NCI-H146 treated with DMSO at 0.1 percent for 48 hours (cell line): ENCODE data around the gene CCNY.

Experiments
- DNase-seq: peaks from one replicate; lab custom pipeline; 2025; ENCODE audit not compliant: unreplicated experiment; lab: John Stamatoyannopoulos, UW

CCNY gene

DNA sequence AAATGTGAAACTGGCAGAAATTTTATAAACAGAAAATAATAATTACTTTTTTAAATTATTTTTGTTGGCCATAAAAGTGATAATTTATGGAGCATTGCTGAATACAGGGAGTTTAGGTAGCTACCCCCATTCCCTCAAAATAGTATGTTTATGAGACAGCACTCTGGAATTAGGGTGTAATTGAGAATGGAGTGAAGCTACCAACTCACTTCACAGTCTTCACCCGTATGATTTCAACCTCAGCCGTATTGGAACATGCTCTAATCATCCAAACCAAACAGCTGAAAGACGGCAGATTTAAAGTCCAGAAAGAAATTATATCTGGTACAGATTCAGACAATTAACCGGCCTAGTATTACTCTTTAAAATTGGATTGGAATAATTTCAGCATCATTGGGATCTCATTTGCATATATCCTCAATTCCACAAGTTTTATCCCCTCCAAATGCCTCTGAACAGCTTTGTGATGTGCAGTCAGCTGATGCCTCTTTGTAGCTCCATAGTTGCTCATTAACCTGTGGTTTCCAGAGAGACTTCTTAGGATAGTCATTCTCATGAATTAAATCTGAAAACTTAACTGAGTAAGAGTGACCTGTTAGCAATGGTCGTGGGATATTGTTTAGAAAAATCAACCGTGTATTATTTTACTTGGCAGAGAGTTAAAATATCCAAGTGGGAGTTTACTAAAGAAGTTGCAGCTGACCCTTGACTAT lies 209.7 kb downstream of the CCNY start:
- no peak for DNase-seq

DNA sequence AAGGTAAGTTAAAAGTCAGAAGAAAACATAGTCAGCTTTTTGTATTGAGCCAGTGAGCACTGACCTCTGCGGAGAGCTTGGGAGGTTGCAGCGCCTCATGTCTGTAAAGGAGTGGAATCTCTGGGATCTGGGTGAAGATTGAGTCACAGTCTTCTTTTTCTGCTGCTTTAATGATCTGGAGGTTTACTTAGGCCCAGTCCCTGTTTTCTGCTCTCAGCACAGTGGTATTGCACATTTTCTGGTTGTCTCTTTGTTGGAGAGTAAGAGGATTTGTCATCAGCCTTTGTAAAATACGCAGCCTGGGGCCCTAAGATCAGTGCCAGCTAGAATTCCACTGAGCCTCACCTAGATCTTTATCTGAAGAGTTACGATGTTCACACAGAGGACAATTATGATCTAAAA lies 210.5 kb downstream of the CCNY start:
- DNase-seq, result peak; percentile 9

DNA sequence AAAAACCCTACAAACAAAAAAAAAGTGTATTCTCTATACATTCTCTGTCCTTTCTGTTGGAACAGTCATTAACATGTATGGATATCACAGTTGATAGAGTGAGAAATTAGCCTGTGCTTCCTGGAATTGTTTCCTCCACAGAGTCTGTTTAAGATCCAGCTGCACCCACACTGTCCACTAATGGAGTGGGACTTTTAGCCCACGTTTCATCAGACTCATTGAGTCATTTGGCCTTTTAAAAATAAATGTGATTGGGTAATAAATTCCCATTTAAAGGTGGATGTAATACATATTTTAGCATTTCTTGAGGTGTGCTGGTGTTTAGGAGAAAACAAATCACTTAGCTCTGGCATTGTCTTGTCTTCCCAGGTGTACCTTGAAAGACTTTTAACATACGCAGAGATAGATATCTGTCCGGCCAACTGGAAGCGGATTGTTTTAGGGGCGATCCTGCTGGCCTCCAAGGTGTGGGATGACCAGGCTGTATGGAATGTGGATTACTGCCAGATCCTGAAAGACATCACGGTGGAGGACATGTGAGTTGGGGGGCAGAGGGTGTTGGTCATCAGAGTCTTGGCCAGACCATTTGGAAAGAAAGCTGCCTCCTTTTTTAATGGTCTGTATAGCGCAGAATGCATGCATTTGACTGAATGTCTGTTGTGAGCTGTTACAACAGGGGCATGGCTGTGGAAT lies 216.5 kb downstream of the CCNY start:
- DNase-seq, result no peak

DNA sequence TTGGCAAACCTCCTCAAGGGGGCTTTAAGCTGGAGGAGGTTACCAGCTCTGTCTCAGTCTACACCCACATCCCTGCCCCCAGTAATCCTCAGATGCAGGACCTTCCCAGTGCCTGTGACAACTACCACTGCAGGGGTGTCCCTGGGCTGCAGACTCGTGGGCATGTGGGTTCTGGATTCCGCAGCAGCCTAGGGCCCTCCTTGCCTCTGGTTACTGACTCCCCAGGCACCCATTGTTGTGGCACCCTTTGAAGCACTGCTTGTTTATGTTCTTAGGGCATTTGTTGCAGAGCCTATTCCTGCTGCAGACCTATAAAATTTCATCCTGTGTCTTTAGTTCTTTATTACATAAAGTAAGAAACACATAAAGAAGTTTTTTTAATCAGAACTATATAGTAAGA lies 217.7 kb downstream of the CCNY start:
- DNase-seq, result peak; percentile 43

DNA sequence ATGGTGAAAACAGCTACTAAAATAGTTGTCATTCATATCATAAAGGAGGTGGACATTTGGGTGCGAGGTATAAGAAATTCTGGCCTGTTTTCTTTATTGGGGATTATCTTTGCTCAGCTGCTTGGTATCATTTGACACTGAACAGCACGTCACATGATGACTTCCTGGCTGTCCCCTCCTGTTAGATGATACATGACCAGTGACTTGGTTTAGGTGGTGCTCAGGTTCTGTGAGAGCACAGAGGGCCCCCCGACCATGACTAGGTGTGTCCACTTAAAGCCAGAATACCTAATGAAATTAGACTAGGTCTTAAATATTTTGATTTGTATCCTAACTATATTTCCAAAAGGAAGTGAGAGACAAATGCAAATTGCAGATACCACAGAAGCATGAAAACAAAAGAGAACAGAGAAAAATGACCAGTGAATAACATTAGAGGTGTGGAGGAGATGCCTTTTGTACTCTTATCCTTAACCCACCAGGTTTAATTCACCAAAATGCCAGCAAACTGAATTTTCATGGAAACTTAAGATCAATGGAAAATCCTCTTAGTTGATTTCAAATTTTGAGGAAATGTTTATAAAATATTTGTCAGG lies 218.2 kb downstream of the CCNY start:
- DNase-seq, result peak; percentile 43

DNA sequence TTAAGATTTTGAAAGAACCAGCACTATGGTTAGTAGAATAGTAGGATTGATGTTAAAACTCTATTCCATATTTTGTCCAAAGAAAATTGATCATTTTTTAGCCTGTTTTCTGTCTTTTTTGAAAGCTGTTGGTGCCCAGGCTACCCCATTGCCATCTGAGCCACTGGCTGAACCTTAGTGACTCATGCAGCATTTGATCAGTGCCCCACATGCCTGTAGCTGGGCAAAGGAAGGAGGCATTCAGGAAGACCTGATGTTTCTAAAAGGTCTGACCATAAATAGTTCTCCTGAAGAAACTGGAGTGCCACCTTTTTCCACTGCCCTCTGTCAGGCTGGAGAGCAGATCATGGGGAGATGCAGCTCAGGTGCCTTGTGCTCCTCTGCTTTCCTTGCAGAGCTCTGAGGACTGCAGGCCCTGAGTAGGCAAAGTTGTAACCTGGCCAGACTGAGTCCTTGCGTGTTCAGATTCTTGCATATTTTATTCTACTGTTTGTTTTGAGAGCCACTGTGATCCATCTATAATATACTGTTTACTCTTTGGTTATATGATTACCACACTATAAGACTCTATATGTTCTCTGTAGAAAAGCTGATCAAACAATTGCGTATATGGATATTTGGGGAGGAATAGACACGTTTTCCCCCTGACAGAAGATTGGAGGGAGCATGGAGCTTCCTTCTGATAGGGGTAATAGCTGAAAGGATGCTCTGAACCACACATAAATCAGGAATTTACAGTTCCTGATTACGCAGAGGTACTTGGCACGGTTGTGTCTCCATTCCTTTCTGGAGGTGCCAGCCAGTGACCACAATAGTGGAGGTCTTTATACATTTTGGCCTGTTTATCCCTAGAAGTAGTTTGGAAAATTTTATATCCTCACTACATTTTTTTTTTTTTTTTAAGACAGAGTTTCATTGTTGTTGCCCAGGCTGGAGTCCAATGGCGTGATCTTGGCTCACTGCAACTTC lies 219.9 kb downstream of the CCNY start:
- DNase-seq, result no peak

DNA sequence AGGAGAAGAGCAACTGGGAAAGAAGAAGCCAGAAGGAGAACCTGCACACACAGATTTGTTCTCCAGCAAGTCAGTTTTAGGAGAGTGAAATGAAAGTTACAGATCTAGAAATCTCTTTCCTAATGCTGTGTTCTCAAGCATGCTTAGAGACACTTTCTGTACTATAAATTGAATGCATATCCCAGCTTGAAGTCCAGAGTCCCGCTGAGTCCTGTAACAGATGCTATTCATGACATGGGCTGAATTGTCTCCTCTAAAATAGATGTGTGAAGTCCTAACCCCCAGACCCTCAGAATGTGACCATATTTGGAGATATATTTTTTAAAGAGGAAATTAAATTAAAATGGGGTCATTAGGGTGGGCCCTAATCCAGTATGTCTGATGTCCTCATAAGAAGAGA lies 222.0 kb downstream of the CCNY start:
- peak; percentile 13 for DNase-seq

DNA sequence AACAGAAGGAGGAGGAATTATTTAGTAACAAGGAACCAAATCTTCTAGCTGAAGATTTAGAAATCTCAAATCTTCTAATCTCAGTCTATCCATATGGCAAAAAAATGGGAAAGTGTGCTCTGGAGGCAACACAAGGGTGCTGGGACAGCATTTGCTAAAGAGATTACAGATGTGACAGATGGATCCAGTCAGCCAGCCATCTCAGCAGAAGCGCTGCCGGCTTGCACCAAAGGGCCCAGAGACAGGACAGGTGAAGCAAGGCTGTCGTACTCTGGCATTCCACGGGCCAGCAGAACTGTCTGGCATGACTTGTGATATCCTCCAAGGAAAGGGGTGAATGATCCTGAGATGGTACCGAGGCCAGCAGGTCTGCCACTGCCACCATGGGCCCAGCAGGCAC lies 223.1 kb downstream of the CCNY start:
- no peak for DNase-seq

DNA sequence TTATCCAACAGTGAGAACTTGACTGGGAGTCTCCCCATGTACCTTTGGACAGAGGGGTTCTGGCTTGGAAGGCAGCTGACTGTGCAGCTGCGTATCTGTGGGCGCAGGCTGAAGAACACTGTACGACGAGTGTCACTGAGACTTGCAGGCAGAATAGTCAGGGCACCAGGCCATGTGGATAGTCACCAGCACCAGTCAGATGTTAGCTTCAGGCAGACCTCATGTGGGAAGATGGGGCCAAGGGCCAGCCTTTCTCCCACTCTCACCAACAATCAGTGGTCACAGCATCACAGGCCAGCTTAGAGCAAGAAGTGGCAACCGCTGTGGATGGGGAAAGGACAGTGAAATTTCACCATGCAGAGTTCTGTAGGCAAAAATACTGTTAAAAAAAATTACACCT lies 225.4 kb downstream of the CCNY start:
- DNase-seq, result no peak

DNA sequence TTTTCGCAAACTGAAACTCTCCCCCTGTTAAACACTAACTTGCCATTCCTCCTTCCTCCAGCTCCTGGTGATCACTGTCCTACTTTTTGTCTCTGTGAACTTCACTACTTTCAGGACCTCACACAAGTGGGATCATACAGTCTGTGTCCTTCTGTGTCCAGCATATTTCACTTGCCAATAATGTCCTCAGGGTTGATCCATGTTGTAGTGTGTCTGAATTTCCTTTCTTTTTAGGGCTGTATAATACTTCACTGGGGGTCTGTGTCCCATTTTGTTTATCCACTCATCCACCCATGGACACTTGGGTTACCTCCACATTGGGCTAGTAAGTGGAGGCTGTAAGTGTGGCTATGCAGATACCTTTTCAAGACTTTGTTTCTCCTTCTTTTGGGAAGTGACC lies 226.1 kb downstream of the CCNY start:
- no peak for DNase-seq

DNA sequence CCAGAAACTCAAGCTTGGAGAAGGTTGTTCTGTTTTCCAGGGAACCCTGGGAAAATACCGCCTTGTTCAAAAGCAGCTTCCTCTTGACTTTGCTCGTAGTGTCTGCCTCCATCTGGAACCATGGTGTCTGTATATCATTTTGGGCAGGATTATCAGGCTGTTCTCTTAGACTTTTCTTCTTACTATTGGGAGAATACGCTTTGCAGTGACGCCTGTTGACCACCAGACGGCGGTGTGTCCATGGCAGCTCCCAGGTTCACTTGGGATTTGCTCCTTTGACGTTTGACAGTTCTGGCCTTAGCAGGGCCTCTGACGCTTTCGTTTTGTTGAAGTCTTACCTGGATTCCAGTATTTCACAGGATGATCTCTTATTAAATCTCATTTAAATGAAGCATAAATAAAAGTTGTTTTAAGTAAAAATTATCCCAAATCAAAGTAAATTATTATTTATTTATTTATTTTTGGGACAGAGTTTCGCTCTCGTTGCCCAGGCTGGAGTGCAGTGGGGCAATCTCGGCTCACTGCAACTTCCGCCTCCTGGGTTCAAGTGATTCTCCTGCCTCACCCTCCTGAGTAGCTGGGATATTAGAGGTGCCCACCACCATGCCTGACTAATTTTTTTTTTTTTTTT lies 227.1 kb downstream of the CCNY start:
- DNase-seq, result peak; percentile 44

DNA sequence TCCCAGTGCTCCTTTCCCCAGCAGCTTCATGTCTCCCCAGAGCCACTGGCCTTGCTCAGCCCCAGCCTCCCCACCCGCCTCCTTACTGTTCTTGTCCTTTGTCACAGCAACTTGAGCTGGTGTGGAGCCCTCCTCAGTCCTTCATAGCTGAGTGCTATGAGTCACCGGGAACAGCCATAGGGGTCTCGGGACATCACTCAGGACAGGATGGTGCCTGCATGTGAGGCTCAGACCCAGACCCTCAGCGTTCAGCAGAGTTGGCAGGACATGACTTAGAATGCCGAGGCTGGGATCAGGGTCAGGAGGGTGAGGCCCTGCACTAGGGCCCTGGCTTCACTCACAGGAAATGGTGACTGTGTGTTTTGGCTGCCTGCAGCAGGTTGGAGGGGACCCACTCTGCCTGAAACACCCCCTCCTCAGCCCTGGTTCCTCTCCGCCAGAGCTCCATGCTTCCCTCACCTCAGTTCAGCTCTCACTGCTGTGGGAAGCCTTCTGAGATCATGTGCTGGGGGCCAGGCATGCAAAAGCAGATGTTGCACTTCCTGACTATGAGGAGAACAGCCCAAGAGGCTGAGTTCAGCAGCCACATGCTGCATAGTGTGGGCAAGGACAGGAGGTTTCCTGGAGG lies 228.1 kb downstream of the CCNY start:
- DNase-seq, result no peak

DNA sequence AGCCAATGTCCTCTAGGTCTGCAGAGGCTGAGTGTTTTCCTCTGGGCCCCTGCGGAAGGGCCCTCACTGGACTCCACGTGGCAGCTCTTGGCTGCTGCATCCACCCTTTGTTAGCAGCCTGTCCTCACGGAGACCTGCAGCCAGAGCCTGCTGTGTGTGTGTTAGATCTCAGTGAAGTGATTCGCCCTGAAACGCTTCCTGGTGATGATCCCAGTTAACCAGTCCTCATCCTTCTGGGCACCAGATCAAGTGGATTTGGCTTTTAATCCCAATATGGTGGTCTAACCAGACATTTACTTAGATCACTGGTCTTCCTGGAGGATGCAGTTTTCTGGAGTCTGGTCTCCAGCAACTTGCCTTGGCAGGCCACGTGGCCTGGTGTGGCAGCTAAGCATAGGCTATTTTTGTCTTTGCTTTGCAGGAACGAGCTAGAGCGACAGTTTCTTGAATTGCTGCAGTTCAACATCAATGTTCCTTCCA lies 229.3 kb downstream of the CCNY start:
- DNase-seq, result no peak

DNA sequence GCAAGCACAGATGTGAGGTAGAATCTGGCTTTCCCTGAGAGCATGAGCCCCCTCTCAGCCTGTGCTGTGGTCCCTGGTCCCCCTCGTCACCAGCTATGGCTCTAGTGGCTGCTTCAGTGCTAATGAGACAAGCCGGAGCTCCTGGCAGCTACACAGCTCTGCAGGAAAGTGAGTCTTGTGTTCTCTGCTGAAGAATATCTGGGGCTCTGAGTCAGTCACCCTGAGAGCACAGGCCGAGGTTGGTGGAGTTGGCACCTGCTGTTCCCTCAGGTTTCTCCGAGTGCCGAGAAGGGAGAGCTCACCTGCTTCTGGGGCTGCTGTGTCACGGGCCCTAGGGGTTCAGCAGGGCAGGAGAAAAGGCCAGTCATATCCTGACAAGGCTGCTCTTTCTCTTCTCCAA lies 231.6 kb downstream of the CCNY start:
- DNase-seq, result no peak

DNA sequence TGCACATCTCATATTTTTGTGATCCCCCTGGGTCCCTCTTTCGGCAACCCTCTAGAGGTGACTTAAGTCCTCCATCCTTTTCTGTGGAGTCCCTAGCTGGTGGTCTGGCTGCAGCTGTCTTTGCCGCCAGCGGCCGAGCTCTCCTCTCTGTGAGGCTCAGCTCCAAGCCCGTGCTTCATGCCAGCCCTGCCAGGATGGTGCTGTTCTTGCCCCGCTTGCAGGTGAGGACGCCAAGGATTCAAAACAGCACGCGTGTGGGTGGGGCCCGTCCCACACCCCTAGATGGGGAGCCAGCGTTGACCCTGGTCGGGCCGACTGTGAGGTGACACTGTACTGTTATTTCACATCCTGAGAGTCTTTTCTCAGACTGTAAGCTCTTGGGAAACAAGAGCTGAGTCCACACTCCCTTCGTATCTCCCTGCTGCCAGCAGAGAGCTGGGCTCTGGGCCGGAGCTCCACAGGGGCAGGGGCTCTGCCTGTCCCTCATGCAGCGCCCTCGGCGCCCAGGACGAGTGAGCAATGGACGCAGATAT lies 232.2 kb downstream of the CCNY start:
- no peak for DNase-seq

DNA sequence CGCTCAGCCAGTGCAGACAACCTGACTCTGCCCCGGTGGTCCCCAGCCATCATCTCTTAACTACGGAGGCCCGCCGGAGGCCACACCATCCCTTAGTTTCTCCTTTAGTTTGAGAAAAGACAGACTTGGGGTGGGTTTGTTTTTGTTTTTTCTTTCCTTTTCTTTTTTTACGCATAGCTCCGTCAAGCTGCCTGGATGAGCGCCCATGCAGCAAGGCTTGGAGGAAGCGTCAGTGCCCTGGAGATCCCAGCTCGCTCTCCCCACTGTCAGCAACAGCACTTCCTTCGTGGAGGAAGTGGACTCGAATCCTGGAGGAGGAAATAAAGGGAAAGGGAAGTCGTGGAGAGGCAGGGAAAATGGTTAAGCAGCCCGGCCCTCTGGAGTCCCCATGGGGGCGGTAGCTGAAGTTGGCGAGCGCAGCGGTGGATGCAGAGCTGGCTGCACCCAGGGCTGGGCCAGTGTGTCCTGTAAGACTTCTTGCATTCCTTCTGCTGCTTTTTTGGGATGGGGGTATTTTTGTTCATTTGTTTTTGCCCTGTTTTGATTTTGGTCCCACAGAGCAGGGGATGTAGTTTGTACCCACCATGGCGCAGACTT lies 232.9 kb downstream of the CCNY start:
- no peak for DNase-seq

DNA sequence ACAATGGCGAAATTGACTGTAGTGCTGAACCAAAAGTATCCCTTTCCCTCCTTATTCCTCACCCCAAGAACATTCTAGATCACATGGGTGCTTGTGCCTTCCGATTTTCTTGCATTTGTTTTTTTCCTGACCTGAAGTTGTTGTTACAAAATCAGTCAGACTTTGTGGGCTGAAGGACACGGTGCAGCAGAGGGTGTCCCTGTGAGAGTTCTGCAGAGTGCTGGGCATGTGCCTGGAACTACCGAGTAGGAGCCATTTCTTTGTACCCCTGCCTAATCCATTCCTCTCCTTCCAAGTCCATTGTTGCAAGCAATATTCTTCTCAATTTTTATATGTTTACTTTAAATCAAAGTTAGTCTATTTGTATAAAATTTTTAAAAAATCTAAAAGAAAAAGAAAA lies 233.5 kb downstream of the CCNY start:
- no peak for DNase-seq

DNA sequence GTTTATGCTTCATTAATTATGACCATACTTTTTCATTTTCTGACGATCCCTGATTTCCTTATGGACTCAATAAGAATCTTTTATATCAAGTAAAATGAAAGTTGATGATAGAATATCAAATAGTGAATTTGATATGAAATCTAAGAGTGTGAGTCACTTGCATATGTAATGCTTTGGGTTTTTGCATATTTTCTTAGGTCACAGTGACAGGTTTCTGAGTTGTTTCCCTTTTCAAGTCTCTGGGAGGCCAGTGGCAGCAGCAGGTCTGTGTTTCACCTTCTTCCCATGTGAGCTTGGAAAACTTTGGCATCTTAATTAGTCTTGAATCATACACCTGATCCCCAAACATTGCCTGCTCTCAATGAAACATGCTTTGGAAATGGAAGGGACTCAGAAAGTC lies 234.1 kb downstream of the CCNY start:
- DNase-seq, result no peak

DNA sequence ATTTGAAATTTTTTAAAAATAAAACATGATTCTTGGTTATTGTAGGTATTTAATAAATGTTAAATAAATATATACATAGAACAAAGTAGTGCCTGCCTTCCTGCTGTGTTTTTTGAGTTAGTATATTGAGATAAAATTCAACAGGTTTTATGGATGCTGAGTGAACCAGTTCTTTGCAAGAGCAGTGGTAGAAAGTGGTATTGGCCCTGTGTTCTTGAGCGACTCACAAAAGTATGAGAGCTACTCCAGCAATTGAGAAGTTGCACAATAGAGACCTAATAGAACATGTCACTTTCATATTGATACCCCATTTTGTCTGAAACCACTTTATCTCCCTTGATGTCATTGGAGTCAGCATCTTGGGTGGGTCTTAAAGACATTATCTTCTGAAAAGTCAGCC lies 236.3 kb downstream of the CCNY start:
- no peak for DNase-seq

DNA sequence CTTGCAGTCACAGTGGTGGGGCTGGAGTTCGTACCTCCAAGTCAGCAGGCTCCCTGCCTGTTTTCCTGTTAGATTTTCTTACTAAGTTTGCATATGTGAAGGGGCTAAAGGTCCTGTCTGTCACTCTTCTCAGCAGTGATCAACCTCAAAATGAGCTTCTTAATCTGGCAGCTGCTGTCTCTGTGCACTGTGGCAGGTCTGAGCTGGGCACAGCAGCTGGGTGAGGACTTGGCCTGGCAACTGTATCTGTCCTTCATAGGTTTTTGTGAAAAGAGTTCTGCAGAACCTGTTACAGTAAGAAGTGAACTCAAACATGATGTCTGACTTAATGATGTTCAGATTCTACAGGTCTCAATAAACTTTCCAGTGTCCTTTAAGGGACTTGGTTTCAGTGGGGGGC lies 237.5 kb downstream of the CCNY start:
- no peak for DNase-seq
